Stimulated activated CD4-positive, alpha-beta T cell treated with anti-CD3 and anti-CD28 coated beads, Interleukin-4, amount 100 ng/mL, for 1 hour (primary cell): ENCODE measurements around the gene OAF.
"Not testable (repeated sequence)": the region's sequence is repeated elsewhere in the genome, so short reads cannot be mapped to it uniquely, and the experiment has no call there.

ENCODE experiments used
- DNase-seq: peaks from one replicate; pipeline ENCODE4 v3.0.0-alpha.2; 2020

OAF gene

DNA sequence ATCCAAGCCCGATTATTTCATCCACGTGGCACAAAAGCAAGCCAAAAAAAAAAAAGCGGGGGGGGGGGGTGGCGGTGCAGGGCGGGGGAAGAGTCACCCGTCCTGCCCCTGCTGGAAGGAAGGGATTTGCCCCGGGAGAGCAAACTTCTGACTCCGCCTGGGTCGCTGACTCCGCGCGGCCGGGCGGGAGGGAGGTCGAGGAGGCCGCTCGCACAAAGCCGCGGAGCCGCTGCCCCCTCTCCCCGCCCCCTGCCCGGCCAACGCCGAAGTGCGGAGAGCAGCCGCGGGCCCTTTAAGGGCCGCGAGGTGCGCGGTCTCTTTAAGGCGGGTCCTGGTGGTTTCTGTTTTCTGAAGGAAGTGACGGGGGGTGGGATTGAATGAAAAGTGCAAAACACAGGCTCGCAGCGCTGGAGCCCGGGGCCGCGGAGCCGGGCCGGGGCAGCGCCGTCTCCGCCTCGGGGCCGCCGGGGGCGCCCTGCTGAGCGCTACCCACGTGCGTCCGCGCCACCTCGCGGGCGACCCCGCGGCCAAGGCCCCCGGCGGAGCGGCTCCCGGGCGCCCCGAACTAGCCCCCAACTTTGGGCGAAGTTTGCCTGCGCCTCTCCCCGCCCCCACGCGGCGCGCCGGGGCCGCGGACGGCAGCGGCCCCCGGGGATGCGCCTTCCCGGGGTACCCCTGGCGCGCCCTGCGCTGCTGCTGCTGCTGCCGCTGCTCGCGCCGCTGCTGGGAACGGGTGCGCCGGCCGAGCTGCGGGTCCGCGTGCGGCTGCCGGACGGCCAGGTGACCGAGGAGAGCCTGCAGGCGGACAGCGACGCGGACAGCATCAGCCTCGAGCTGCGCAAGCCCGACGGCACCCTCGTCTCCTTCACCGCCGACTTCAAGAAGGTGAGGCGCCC is at the start of gene OAF:
Gene OAF, plus strand, starts transcription at position 407 of the 896 bp plus-strand sequence. Its CDS starts 248 bp downstream, at position 655.
- peak; percentile 49 for DNase-seq

DNA sequence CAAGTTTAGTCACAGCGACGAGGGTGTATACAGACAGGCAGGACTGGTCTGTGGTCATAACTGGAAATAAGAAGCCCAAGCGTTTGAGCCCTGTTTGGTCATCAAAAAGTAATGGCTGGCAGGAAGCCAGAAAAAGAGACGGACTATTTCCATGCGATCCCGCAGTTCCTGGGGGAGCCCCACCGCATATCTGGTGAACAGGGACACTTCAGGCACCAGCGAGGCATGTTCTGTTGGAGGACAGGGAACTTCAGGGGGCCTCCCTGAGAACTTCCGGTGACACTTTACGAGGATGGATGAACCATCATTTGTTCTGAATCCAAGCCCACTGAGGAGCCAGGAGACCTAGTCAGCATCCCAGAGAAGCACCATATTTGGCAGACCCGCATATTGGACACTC is 43.2 kb upstream of the OAF start:
- DNase-seq: no peak

DNA sequence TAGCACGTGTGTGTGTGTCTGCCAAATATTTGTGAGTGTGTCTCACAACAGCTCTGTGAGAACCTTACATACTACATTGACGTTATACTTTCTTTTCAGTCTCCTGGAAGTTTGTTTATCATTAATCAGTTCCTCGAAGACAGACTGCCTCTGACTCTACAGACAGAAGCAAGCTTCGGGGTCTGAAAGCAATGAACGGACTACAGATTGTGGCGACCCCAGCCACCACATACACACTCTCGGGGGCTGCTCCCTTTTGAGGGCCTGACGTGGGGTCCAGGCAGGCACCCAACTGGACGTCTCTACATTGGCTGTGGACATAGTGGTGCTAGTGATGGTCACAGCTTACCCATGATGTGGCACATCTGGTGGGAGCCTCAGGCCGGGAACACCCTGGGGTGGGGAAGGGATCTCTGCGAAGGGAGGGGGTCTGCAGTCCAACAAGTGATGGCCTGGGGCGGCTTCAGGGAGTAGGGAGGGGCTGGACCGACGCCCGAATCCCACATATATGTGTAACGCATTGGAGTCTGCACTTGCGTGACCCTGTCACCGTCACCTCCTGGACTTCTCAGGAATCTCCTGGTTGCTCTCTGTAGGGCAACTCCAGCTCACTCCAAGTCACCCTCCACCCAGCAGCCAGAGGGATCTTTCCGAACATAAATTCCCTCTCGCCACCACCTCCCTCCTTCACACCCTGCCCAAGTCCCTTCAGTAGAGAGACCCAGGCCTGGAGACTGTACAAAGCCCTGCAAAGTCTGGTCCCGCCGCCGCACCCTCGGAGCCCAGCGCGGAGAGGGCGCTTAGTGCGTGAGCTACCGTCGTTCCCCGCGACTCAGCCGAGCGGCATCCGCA is 42.5 kb upstream of the OAF start:
- no peak for DNase-seq

DNA sequence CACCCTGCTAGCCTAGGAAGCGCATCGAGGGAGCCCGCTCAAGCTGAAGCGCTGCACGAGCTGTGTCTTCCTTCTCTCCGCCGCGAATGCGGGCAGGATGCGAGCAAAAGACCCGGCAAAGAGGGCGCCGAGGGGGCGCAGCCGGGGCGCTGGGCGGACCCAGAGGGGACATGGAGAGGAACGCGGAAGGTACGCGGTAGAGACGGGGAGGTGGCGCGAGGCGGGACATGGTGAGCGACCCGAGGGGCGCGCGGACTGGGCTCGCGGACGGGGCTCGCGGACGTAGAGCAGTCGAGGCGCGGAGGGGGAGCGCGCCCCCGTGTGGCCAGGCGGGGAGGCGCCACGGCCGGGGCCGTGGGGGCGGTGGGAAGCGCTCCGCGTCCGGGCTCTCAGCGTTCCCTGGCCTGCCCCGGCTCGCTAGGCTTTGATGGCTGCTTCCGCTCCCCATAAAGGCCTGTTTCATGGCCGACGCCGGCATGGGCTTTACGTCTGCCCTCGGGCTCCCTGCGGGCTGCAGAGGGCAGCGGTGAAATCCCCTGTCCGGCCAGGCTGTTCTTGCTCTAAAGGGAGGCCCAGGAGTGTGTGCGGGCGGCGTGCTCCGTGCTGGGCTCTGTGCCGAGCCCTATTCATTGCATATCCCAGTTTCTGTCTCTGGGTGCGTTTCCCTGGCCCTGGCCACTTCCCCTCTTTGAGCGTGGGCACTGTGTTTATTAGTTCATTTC is 41.7 kb upstream of the OAF start:
- peak; percentile 63 for DNase-seq

DNA sequence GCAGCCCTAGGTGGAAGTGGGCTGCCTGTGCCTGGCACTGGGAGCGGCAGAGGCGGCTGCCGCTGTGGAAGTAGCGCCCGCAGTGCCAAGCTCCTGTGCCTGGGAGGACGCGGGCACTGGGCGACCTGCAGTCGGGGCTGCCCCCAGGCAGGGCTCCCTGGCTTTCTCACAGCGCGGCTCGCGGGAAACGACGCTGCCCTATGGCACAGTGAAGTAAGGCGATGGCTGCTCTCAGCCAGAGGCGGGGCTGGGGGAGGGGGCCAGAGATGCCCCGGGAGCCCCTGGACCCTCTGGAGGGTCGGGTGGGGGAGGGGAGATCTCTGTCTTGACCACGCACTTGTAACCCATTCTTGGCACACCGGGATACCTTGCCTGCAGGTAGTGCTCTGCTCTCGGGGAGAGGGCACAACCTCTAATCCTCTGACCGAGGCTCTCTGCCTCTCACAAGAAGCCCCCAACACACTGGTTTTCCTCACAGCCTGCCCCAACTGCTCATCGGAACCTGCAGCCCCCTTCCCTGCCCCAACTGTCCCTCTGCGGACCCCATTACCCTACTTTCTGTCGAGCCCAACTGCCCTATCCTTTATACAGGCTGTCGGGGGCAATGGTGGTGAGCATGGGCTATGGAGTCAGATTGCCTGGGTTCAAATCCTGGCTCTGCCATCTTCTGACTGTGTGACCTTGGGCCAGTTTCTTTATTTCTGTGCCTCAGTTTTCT is 40.7 kb upstream of the OAF start:
- no peak for DNase-seq

DNA sequence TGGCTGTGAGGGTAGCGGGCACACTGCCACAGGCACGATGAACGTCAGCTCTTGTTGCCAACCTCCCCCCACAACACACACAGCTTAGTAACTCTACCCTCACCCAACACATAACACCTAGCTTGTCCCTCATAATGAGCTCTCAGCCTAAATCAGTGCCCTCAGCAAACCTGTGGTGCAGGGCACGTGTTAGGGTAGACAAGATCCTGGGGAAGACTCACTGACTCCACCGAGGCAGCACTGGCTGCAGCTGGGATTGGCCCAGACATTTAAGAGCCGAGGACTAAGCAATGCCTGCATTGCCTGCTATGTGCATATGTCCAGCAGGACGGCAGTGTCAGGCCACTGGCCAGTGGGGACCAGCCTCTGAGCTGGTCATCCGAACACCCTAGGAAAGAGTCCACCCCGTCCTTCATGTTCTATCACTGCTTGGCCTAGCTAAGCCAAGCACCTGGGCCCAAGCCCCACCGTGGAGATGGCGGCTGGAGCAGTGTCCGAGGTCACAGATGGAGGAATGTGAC is 40.0 kb upstream of the OAF start:
- DNase-seq: no peak

DNA sequence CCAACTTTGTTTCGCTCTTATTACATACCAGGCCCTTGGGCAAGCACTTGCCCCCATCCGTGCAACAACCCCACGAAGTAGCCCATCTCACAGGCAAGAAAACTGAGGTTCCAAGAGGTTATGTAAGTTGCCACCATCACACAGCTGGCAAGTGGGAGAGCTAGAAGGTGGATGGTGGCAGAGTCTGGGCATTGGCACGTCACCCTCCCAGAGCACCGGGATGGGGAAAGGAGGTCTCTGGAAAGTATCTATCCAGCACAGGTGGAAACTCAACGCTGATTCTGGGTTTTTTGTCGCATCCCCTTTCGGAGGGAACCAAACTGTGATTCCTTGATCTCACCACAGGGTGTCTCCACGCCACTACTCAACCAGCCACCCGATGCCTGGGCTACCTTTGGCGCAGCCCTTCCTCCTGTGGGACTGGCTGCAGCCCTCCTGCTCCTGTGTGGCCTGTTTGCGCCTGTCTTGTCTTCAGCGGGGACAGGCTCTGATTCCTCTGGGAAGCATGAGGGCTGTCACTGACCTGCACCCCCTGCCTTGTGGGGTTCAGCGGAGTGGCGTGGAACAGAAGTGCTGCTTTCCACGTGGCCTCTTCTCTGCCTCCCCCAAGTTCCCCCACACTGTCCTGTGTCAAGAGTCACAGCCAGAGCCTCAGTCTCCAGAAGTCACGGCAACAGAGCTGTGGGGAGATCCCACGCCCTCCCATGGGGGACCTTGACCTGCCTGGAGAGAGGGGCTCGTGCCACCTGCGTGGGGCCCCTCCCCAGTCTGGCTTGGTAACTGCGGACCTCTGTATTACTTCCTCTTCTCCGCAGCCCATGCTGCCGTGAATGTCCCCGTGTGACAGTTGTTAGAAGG is 38.5 kb upstream of the OAF start:
- peak; percentile 40 for DNase-seq

DNA sequence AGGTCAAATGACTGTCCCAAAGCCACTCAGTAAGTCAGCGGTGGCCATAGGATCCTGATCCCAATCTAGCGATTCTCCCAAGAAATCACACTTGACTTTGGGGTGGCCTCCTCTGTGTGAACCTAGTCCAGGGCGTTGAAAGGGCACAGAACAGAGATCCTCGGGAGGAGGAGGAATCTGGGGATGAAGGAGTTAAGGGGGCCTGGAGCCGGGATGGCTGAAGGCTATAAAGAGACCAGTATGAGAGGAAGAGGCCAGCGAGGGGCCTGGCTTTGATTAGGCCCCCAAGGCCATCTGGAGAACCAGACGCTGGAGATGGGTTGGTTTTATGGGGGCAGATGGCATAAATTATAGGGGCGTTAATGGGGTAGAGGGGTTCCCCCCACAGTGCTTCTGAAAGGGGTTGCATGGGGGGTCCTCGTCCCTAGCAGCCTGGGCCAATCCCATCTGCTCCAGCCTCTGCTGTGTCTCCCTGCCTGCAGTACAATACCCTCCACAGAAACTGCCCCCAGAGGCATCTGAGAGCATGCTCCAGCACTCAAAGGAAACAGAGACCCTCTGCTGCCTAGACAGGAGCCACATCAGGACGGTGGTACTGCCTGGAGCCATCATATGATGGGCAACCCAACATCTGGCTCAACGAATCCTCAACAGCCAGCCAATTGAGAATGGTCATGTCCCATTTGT is 37.7 kb upstream of the OAF start:
- DNase-seq: no peak

DNA sequence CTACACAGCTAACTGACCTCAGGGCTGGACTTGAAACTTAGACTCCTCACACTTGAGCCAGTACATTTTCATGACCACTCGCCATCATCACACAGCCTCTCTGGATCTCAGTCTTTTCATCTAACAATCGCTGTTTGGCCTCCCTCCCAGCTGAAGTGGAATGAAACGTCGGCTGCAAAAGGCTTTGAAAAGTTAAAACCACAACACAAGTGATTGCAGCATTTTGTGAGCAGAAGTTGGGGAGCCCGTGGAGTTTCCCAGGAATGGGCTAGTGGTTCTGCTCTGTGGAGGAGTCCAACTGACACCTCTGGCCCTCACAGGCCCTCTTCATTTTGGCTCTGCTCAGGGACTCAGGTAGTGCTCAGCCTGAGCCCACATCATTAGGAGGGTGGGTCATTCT is 37.0 kb upstream of the OAF start:
- no peak for DNase-seq

DNA sequence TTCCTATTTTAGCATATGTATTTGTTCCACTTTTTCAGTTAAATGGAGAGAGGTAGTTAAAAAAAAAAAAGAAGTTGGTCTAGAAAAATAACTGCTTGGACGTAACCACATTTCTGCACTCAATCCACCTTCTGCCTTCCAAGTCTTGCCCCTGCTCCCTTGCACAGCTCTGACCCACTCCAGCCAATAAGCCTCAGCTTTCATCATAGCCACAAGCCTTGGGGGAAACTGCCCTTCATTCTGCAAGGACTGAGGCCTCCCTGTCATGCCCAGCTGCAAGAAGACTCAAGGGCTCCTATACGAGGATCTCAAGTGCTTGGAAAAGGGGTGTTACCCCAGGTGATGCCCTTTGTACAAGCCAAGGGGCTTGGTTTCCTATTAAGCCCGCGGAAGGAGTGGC is 36.0 kb upstream of the OAF start:
- DNase-seq: no peak

DNA sequence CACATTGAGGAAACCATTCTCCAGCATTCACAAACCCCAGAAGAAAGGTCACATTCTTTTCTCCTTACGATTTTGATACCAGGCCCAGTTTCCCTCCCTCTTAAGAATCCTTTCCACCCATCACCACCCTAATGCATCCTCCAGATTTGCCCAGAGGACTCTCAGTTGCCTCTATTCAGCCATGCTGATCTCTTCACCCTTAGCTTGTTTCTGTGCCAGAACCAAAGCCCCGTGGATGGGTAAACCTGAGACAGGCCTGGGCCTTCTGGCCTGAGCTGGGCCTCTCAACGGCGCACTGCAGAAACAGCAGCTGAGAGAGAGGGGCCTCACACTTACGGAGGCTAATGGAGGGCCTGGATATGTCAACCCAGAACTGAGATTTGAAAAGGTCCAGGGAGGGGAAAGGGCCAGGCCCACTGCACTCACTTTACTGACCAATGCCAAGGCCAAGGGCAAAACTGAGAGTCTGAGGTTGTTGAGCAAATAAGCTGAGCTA is 32.2 kb upstream of the OAF start:
- DNase-seq: no peak

DNA sequence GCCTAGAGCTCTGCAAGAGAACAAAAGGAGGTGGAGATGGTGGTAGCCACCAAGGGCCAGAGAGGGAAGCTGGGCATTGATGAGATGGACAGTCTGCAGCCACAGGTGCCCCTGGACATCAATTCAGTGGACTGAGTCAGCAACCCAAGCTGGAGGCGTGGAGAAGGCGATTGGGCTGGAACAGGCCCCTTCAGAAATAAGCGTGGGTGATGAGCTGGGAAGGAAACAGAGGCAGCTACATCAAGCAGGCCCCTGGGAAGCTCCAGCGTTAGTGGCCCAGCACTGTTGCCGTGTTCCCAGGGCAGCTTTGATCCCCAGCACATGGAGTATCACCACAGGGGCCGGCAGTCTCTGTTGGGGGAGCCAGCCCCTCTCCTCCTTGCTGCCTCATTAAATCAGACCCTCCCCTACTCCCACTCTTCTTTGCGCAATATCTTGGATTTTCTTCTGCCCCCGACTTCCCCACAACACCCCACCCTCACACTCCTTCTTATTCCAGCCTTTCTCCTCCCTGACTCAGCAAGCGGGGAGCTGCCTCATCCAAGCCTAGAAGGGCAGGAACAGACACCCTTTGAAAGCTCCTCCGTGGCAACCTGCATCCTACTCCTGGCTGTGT is 31.7 kb upstream of the OAF start:
- no peak for DNase-seq

DNA sequence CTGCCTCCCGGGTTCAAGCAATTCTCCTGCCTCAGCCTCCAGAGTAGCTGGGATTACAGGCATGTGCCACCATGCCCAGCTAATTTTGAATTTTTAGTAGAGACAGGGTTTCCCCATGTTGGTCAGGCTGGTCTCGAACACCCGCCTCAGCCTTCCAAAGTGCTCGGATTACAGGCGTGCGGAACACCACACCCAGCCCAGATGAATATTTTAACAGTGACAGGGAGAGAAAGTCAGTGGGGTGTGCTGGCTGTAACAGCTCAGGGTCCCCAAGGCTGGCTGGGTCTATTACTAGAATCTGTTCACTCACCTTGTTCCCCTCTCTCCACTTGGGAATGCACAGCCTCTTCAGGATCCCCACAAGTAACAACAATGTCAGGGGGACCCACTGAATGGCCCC is 30.8 kb upstream of the OAF start:
- not testable (repeated sequence) for DNase-seq

DNA sequence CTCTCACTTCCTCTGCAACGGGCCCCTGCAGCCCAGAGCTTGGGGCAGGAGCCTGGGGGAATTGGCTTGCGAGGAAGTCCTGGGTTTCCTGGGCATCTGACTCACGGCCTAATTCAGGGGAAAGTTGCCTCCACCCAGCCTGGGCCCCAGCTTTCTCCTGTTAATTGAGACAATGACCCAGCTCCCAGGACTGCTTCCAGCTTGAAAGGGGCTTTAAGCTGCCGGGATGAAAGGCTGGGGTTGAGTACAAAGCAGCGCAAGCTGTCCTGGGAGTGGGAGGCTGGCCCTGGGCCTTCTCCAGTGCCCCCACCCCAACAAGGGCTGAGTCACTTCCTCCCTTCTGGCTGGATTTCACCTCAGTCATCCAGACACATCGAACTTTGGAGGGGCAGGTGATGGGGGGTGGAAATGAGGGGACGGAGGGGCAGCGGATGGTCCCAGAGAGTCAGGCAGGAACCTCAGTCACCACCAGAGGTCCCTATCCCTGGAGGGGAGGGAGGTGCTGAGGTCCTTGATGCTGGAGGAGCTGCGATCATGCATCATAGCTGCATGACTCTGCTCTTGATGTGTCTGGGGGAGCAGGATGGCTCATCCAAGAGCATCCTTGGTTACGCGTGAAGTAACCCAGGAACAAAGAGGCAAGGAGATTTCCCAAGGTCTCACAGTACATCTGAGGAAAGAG is 30.1 kb upstream of the OAF start:
- no peak for DNase-seq

DNA sequence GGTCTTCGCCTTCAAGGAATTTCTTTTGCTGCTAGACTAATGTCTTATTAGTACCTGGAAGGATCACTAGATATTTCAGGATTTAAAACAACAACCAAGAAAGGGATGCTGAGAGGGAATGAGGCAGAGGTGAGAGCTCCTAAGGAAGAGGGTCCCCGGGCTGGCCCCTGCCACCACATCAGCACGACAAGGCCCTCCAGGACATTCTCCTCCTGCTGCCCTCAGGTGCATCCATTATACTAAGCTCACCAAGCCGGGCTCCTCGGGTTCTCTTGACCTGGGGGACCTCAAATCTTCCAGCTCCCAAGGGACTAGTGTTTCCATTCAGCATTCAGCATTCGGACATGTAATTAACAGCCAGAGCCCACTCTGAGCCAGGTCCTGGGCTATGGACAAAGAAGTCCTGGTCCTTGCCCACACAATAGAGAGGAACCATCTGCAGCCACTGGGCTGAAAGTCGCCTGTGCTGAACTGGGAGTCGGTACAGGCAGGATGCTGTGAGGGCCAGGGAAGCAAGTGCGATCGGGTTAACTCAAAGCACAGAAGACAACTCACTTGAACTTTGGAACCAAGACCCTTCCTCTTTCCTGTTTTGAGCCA is 29.4 kb upstream of the OAF start:
- DNase-seq: no peak

DNA sequence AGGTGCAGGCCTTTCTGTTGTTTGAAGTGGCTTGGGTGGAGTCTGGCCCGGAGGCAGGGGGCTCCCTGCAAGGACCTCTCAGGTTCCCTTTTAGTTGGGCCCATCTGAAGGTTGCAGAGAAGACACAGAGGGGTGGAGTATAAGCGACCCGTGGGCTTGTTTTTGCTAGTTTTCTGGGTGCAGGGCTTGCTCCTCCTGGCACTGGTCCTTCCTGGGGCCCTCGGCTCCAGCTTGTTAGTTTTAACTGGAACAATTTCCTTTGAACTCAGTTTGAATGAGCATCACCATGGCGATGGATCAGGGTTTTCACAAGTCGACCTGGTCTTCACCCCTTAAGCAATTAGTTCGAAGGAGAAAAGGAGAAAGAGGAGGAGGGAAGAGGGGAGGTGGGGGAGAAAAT is 28.5 kb upstream of the OAF start:
- no peak for DNase-seq

DNA sequence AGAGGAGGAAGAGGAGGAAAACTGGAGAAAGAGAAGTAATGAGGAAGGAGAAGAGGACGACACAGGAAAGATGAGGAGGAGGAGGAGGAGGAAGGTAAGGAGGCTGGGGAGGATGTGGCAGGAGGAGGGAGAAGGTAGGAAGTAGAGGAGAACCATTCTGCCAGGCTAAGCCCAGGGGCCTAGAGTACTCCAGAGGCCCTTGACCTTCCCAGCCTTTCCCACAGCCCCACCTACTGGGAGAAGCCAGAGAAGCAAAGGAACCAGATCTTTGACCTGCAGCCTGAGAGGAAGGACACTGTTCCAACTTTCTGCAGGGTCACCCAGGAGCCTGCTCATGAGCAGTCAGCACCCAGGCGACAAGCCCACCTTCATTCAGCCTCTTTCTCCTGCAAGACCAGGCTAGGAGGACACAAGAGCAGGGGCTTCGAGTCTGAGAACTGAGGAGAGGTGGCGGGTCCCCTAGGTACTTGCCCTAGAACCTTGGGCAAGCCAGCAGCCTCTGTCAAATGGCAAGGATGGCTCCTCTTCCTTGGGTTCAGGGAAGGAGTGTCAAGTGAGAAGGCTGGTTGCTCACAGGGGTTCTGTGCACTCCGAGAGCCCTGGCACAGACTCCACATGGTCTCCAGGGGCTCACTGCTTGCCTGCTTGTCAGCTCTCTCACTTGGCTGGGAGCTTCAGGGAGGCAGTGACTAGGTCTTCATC is 27.9 kb upstream of the OAF start:
- no peak for DNase-seq

DNA sequence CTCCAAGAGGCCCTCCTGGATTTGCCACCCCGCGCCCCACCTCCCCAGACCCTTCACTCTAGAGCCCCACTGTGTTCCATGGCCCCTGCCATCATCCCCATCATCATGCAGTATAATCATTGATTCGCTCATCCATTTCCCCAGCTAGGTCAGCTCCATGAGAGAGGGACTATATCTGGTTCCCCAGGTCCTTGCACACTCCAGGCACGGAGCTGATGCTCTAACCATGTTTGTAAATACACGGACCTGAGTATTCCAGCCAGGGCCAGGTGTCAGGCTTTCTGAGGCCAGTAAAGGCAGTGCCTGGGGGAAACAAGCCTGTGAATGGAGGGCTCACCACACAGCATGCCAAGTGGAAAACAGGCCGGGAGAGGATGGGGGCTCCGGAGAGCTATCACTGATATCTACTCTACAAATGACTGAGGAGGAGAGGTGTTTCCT is 27.1 kb upstream of the OAF start:
- DNase-seq: no peak
